ENCODE data around the gene TNS2. TPM values are rescaled to one million over a fixed set of nuclear protein-coding genes. Genes with fewer than 3 reads are reported as not detected.

Gene TNS2
- total and polyA plus RNA-seq, 2 experiments from 2014 or later, result 1.8 to 6.9 TPM

- peaks cover 11% of the 10 kb centered on the region for H3K36me3 Mint-ChIP-seq (ENCODE audit: low read depth)
- Histone ChIP-seq H3K9me2 (ENCODE audit: insufficient read depth) (no peaks in the 10 kb centered on the region), H3K27me3 (ENCODE audit: insufficient read depth) (peaks cover 17% of the 10 kb centered on the region; the same call in 1 of the 2 replicates), H3K79me2 (replicated peaks; ENCODE audit: insufficient read depth) (0 out of 2 replicates have a peak, but pooled peaks cover 9% of the 10 kb centered on the region), H4K20me1 (replicated peaks; ENCODE audit: insufficient read depth) (peaks cover 10% of the 10 kb centered on the region), H3K4me1 (ENCODE audit: insufficient read depth) (peaks cover 18% of the 10 kb centered on the region; the same call in 1 of the 2 replicates), H3K27ac (ENCODE audit: low read depth) (no peak overlapping the region), H3K36me3 (ENCODE audit: insufficient read depth) (no peaks in the 10 kb centered on the region), H3K4me2 (no peak overlapping the region), H3K4me3 (no peak overlapping the region), H3F3A (replicated peaks; ENCODE audit: low read depth) (0 out of 2 replicates have a peak, but pooled peaks cover 9% of the 10 kb centered on the region), H2AFZ (no peak overlapping the region)
- ATAC-seq, result no peak
- no peak overlapping the region for H3K27ac Mint-ChIP-seq
- H3K27me3 Mint-ChIP-seq (ENCODE audit: insufficient read depth, low read depth, poor library complexity), result peaks cover 15% of the 10 kb centered on the region
- no peak for DNase-seq (ENCODE audit: low spot score)
- H3K4me3 Mint-ChIP-seq, result no peak overlapping the region
- TF ChIP-seq EZH2 (IDR thresholded peaks at IDR 0.05; ENCODE audit: low read depth, unreplicated experiment) (no peak), JUNB (IDR thresholded peaks at IDR 0.05; ENCODE audit: unreplicated experiment) (no peak), REST (IDR thresholded peaks at IDR 0.05; ENCODE audit: unreplicated experiment) (no peak), ETS1 (IDR thresholded peaks at IDR 0.05) (no peak), NANOG (IDR thresholded peaks at IDR 0.05; ENCODE audit: borderline replicate concordance) (no peak), STAT1 (IDR thresholded peaks at IDR 0.05; ENCODE audit: unreplicated experiment) (no peak), POLR2AphosphoS5 (IDR thresholded peaks at IDR 0.05; ENCODE audit: low read depth) (no peak), EZH2phosphoT487 (IDR thresholded peaks at IDR 0.05; ENCODE audit: unreplicated experiment) (no peak), ZNF114 (CRISPR knock-in tag; IDR thresholded peaks at IDR 0.05) (no peak), CREB1 (CRISPR knock-in tag; IDR thresholded peaks at IDR 0.05; ENCODE audit: low read depth) (no peak), ZNF331 (CRISPR knock-in tag; IDR thresholded peaks at IDR 0.05; ENCODE audit: low read depth) (no peak)
- TF ChIP-seq, protein P1, sequence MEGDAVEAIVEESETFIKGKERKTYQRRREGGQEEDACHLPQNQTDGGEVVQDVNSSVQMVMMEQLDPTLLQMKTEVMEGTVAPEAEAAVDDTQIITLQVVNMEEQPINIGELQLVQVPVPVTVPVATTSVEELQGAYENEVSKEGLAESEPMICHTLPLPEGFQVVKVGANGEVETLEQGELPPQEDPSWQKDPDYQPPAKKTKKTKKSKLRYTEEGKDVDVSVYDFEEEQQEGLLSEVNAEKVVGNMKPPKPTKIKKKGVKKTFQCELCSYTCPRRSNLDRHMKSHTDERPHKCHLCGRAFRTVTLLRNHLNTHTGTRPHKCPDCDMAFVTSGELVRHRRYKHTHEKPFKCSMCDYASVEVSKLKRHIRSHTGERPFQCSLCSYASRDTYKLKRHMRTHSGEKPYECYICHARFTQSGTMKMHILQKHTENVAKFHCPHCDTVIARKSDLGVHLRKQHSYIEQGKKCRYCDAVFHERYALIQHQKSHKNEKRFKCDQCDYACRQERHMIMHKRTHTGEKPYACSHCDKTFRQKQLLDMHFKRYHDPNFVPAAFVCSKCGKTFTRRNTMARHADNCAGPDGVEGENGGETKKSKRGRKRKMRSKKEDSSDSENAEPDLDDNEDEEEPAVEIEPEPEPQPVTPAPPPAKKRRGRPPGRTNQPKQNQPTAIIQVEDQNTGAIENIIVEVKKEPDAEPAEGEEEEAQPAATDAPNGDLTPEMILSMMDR (conservative IDR thresholded peaks at IDR 0.05; ENCODE audit: low read depth in 2 of 2), result no peak
- TF ChIP-seq, protein P2, sequence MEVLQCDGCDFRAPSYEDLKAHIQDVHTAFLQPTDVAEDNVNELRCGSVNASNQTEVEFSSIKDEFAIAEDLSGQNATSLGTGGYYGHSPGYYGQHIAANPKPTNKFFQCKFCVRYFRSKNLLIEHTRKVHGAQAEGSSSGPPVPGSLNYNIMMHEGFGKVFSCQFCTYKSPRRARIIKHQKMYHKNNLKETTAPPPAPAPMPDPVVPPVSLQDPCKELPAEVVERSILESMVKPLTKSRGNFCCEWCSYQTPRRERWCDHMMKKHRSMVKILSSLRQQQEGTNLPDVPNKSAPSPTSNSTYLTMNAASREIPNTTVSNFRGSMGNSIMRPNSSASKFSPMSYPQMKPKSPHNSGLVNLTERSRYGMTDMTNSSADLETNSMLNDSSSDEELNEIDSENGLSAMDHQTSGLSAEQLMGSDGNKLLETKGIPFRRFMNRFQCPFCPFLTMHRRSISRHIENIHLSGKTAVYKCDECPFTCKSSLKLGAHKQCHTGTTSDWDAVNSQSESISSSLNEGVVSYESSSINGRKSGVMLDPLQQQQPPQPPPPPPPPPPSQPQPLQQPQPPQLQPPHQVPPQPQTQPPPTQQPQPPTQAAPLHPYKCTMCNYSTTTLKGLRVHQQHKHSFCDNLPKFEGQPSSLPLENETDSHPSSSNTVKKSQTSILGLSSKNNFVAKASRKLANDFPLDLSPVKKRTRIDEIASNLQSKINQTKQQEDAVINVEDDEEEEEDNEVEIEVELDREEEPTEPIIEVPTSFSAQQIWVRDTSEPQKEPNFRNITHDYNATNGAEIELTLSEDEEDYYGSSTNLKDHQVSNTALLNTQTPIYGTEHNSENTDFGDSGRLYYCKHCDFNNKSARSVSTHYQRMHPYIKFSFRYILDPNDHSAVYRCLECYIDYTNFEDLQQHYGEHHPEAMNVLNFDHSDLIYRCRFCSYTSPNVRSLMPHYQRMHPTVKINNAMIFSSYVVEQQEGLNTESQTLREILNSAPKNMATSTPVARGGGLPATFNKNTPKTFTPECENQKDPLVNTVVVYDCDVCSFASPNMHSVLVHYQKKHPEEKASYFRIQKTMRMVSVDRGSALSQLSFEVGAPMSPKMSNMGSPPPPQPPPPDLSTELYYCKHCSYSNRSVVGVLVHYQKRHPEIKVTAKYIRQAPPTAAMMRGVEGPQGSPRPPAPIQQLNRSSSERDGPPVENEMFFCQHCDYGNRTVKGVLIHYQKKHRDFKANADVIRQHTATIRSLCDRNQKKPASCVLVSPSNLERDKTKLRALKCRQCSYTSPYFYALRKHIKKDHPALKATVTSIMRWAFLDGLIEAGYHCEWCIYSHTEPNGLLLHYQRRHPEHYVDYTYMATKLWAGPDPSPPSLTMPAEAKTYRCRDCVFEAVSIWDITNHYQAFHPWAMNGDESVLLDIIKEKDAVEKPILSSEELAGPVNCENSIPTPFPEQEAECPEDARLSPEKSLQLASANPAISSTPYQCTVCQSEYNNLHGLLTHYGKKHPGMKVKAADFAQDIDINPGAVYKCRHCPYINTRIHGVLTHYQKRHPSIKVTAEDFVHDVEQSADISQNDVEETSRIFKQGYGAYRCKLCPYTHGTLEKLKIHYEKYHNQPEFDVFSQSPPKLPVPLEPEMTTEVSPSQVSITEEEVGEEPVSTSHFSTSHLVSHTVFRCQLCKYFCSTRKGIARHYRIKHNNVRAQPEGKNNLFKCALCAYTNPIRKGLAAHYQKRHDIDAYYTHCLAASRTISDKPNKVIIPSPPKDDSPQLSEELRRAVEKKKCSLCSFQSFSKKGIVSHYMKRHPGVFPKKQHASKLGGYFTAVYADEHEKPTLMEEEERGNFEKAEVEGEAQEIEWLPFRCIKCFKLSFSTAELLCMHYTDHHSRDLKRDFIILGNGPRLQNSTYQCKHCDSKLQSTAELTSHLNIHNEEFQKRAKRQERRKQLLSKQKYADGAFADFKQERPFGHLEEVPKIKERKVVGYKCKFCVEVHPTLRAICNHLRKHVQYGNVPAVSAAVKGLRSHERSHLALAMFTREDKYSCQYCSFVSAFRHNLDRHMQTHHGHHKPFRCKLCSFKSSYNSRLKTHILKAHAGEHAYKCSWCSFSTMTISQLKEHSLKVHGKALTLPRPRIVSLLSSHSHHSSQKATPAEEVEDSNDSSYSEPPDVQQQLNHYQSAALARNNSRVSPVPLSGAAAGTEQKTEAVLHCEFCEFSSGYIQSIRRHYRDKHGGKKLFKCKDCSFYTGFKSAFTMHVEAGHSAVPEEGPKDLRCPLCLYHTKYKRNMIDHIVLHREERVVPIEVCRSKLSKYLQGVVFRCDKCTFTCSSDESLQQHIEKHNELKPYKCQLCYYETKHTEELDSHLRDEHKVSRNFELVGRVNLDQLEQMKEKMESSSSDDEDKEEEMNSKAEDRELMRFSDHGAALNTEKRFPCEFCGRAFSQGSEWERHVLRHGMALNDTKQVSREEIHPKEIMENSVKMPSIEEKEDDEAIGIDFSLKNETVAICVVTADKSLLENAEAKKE (CRISPR knock-in tag; IDR thresholded peaks at IDR 0.05), result no peak
- H3K9me3 Mint-ChIP-seq, result no peaks in the 10 kb centered on the region; the same call in 2 of the 3 replicates
- H3K4me1 Mint-ChIP-seq, result peaks cover 15% of the 10 kb centered on the region
Observed at GRCh38 chr12:53056296-53056695, 6.4 kb downstream of the TNS2 start.

Measured in GM23338 (cell line).